ENCODE data around the gene VIPAS39. TPM values are rescaled to one million over a fixed set of nuclear protein-coding genes. Genes with fewer than 3 reads are reported as not detected.

Gene VIPAS39
- total and polyA plus RNA-seq, 9 of the 15 experiments (the other 6 are each of a cell fraction or from before 2014, with no cell fraction given): 5.7 to 25.6 (median 9.9) TPM

- TF ChIP-seq, protein P1, sequence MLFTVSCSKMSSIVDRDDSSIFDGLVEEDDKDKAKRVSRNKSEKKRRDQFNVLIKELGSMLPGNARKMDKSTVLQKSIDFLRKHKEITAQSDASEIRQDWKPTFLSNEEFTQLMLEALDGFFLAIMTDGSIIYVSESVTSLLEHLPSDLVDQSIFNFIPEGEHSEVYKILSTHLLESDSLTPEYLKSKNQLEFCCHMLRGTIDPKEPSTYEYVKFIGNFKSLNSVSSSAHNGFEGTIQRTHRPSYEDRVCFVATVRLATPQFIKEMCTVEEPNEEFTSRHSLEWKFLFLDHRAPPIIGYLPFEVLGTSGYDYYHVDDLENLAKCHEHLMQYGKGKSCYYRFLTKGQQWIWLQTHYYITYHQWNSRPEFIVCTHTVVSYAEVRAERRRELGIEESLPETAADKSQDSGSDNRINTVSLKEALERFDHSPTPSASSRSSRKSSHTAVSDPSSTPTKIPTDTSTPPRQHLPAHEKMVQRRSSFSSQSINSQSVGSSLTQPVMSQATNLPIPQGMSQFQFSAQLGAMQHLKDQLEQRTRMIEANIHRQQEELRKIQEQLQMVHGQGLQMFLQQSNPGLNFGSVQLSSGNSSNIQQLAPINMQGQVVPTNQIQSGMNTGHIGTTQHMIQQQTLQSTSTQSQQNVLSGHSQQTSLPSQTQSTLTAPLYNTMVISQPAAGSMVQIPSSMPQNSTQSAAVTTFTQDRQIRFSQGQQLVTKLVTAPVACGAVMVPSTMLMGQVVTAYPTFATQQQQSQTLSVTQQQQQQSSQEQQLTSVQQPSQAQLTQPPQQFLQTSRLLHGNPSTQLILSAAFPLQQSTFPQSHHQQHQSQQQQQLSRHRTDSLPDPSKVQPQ (CRISPR knock-in tag; IDR thresholded peaks at IDR 0.05; ENCODE audit: borderline replicate concordance): no peak
- TF ChIP-seq RCOR1 (IDR thresholded peaks at IDR 0.05; ENCODE audit: borderline replicate concordance in 1 of 2, low read depth in 2 of 2, low read length in 2 of 2): no peak
- TF ChIP-seq NCOA6 (IDR thresholded peaks at IDR 0.05): no peak
- TF ChIP-seq ZNF696 (CRISPR knock-in tag; conservative IDR thresholded peaks at IDR 0.05): no peak
- no peak for TF ChIP-seq KAT7 (CRISPR knock-in tag; IDR thresholded peaks at IDR 0.05; ENCODE audit: borderline replicate concordance)
- TF ChIP-seq, protein P2, sequence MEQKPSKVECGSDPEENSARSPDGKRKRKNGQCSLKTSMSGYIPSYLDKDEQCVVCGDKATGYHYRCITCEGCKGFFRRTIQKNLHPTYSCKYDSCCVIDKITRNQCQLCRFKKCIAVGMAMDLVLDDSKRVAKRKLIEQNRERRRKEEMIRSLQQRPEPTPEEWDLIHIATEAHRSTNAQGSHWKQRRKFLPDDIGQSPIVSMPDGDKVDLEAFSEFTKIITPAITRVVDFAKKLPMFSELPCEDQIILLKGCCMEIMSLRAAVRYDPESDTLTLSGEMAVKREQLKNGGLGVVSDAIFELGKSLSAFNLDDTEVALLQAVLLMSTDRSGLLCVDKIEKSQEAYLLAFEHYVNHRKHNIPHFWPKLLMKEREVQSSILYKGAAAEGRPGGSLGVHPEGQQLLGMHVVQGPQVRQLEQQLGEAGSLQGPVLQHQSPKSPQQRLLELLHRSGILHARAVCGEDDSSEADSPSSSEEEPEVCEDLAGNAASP (IDR thresholded peaks at IDR 0.05): no peak
- no peak for TF ChIP-seq ZNF263 (CRISPR knock-in tag; IDR thresholded peaks at IDR 0.05; ENCODE audit: borderline replicate concordance)
- TF ChIP-seq SMAD1 (IDR thresholded peaks at IDR 0.05; ENCODE audit: low read depth, low read length, partially characterized antibody): no peak
- TF ChIP-seq, protein P3, sequence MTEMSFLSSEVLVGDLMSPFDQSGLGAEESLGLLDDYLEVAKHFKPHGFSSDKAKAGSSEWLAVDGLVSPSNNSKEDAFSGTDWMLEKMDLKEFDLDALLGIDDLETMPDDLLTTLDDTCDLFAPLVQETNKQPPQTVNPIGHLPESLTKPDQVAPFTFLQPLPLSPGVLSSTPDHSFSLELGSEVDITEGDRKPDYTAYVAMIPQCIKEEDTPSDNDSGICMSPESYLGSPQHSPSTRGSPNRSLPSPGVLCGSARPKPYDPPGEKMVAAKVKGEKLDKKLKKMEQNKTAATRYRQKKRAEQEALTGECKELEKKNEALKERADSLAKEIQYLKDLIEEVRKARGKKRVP (CRISPR knock-in tag; IDR thresholded peaks at IDR 0.05): no peak
- 0 out of 2 replicates have a peak, but pooled peaks have one; percentile 33 for TF ChIP-seq HDAC8 (tag; IDR thresholded peaks at IDR 0.05)
- TF ChIP-seq SIN3B (IDR thresholded peaks at IDR 0.05; ENCODE audit: low read depth): 0 out of 2 replicates have a peak, but pooled peaks have one; percentile 11
- peak; percentile 97 for TF ChIP-seq CREM (IDR thresholded peaks at IDR 0.05; ENCODE audit: low read depth)
- TF ChIP-seq, protein P4, sequence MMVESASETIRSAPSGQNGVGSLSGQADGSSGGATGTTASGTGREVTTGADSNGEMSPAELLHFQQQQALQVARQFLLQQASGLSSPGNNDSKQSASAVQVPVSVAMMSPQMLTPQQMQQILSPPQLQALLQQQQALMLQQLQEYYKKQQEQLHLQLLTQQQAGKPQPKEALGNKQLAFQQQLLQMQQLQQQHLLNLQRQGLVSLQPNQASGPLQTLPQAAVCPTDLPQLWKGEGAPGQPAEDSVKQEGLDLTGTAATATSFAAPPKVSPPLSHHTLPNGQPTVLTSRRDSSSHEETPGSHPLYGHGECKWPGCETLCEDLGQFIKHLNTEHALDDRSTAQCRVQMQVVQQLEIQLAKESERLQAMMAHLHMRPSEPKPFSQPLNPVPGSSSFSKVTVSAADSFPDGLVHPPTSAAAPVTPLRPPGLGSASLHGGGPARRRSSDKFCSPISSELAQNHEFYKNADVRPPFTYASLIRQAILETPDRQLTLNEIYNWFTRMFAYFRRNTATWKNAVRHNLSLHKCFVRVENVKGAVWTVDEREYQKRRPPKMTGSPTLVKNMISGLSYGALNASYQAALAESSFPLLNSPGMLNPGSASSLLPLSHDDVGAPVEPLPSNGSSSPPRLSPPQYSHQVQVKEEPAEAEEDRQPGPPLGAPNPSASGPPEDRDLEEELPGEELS (CRISPR knock-in tag; IDR thresholded peaks at IDR 0.05; ENCODE audit: borderline replicate concordance): no peak
- TF ChIP-seq ZNF584 (CRISPR knock-in tag; IDR thresholded peaks at IDR 0.05; ENCODE audit: low read depth): no peak
- TF ChIP-seq EP400 (IDR thresholded peaks at IDR 0.05): peak; percentile 75
- peak; percentile 93 for TF ChIP-seq NR2C1 (IDR thresholded peaks at IDR 0.05)
- peak; percentile 96 for TF ChIP-seq NR2C1 (tag; IDR thresholded peaks at IDR 0.05)
- no peak for TF ChIP-seq HINFP (tag; conservative IDR thresholded peaks at IDR 0.05; ENCODE audit: low read depth)
Observed at GRCh38 chr14:77457522-77458248, at the start of gene VIPAS39, which contains the start of gene AHSA1 (continued).
